GM18505 (cell line): Measurements from ENCODE around the gene ITGA3.

Source experiments
- ATAC-seq: cut with Tn5 transposase; IDR thresholded peaks from one replicate; pipeline ENCODE4 v1.9.1; 2021; ENCODE audit not compliant: unreplicated experiment
- POLR2A ChIP-seq: IDR thresholded peaks from 4 replicates; pipeline ENCODE4 v1.6.1; 2011; ENCODE audit warnings: borderline replicate concordance; ENCODE audit not compliant: insufficient read depth, insufficient read length; ENCODE audit errors: extremely low read depth

The ITGA3 gene

DNA sequence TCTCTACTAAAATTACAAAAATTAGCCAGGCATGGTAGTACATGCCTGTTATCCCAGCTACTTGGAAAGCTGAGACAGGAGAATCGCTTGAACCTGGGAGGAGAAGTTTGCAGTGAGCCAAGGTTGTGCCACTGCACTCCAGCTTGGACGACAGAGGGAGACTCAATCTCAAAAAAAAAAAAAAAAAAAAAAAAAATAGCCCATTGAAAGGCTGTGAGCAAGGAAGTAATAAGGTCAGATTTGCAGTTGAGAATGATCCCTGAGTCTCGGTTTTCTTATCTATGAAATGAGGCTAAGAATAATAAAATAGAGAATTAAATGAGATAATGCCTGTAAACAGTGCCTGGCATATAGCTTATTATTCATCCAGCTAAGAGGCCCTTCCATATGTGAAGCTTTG is 37.9 kb downstream of the ITGA3 start:
- TF ChIP-seq POLR2A = no peak
- no peak for ATAC-seq

DNA sequence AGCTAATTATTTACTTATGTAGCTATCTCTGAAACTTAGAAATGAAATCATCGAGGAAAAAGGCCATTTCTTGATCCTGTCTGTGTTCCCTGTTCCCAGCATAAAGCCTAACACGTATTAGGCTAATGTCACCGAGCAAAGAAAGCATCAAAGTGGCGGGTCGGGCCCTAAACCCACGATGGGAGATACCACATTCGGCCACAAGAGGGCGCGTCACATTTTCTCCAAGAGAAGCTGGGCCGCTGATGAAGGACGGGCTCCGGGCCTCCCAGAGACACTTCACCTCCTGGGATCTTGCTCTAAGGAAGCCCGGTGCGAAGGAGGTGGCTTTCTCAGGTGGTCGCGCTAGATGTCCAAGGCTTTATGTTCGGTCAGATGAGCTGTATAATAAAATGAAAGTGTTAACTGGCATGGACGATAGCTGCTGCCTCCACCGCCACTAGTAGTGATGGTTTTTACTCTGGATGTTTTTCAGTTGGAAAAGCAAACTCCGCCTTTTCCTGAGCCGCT is 38.4 kb downstream of the ITGA3 start:
- no peak for TF ChIP-seq POLR2A
- no peak for ATAC-seq

DNA sequence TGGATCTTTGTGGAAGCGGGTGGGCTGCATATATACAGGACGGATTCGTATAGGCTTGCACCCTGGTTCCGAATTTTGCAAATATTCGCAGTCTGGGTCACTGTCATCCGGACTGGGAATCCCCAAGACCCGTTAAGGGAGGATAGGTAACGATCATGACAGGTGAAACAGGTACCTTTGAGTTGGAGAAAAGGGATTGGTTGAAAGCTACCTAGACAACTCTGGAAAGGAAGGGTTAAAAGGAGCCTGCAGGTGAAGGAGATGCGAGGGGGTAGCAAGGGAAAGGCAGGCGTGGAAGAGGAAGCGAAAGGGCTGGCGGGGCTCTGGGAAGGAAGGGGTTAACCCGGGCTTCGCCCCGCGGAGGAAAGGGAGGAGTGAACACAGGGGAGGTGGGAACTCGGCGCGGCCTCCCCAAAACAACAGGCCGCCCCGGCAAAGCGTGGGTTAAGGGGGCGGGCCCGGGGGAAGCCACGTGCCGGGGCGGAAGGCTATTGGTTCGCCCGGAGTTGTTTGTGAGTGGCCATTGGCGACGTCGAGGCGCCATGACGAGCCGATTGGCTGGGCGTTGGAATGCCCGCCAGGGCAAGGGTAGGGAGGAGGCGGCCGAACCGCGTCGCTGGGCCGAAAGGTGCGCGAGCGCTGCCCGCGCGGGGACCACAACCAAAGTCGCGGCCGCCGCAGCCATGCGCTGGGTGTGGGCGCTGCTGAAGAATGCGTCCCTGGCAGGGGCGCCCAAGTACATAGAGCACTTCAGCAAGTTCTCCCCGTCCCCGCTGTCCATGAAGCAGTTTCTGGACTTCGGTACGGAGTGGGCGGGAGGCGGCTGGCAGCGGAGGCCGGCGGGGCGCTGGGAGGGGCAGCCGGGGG is 39.1 kb downstream of the ITGA3 start, which contains the start of gene PDK2:
TSS of gene PDK2 (plus strand) at position 599 of the 867 bp plus-strand sequence. CDS start at position 684, 85 bp downstream.
- ATAC-seq = peak; percentile 82
- TF ChIP-seq POLR2A = peak; percentile 56

DNA sequence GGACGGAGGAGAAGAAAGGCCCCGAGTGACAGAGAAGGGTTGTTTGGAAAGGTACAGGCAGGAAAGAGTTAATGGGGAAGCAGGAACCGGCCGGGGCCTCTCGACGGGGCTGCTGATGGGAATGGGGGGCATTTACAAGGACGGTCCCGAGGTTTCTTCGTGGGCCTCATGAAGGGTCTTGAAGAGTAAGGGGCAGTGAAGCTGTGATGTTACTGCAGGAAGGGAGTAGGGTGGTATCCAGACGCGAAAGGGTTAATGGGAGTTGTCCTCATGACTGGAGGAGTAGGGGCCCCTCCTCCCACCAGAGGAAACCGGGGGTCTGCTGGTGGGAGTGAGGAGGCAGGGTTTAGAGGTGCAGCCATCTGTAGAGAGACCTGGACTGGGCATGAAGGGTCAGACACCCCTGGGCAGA is 39.7 kb downstream of the ITGA3 start:
- ATAC-seq = no peak
- no peak for TF ChIP-seq POLR2A

DNA sequence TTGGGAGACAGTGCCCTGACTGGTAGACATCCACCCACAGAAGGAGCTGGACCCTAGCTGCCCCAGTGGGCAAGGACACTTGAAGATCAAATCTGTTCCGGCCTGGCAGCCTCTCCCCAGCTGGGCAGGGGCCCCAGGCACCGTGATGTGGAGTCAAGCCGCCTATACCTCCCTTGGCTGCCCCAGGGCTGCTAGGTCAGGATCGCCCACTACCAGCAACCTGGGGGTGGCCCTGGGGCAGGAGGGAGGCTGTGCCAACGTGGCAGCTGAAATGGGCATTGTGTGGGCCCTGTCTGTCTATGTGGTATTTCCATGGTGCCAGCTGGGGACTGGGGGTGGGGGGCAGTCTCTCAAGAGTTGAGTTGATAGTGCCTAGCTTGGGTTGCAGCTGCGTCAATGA is 40.2 kb downstream of the ITGA3 start:
- no peak for TF ChIP-seq POLR2A
- no peak for ATAC-seq

DNA sequence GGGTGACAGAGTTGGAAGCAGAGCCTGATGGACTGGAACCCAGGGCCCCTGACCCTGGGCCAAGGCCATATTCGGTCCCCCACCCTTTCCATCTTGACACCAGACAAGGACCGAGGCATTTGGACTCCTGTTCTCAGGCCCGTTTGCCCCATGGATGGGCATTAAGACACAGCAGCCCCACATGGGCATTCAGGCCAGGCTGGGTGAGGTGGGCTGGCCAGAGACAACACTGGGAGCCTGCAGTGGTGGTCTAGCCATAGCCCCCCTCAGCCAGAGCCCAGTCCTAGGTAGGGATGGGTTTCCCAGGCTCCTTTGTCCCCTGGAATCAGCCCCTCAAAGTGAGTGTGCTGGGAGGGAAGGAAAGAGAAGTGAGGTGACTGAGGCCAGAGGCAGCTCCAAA is 40.8 kb downstream of the ITGA3 start:
- TF ChIP-seq POLR2A = no peak
- ATAC-seq = no peak

DNA sequence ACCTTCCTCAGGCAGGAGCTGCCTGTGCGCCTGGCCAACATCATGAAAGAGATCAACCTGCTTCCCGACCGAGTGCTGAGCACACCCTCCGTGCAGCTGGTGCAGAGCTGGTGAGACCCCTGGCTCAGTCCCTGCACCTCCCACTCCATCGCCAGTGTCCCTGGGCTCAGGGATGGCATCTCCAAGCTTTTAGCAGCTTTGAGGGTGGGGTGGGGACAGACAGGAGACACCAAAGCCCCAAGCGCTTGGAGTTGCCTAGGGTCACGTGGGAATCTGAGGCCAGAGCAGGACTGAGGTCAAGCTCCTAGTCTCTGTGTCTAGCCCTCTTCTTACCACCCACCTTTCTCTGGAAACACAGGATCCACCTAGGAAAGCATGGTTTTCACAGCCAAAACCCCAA is 41.5 kb downstream of the ITGA3 start:
- TF ChIP-seq POLR2A = no peak
- ATAC-seq = no peak

DNA sequence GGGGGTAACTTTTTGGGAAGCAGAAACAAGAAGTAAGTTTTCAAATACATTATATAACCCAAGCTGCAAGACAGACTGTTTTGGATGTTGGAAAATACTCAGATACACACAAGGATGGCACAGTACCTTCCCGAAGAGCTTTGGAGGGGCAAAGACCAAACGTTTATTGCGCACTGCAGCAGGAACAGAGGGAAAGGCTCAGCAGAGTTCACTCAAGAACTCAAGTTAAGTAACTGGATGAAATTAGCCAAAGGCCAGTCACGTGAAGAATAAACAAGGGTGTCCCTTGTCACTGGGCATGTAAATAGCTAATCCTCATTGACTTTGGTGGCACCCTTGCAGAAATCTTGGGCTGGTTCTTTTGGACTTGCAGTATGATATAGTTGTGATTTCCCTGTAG is 42.0 kb downstream of the ITGA3 start:
- no peak for TF ChIP-seq POLR2A
- no peak for ATAC-seq

DNA sequence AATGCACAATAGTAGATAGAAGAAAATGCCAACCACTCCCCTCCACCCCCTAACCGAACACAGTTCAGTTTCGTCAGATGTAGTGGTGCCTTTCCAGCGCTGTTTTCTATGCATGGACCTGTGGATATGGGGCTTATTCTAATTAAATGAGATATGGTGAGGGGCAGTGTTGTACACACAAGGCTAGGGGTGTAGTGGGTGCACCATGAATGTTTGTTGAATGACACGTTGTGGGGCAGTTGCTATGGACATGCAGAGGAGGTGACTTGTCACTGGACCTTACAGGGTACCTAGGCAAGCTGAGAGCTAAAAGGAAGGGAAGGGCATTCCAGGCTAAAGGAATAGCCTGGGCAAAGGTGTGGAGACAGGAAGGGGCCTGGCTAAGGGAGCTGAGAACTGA is 42.7 kb downstream of the ITGA3 start:
- no peak for TF ChIP-seq POLR2A
- ATAC-seq = no peak

DNA sequence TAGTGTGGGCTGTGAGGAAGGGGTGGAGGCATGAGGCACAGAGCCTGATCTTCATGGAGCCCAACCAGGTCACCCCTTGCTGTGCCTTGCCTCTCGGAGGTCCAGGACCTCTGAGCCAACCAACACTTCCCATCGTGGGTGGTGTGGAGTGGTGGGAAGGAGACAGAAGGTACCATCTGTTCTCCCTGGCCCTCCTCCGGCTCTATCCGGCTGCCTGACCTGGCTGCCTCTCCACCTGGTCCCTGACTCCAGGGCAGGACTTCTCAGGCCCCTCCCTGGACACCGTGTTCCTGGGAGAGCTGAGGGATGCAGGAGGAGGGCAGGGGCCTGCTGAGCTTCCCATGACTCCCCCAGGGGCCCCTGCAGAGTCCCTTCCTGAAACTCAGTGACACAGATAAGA is 43.1 kb downstream of the ITGA3 start:
- no peak for ATAC-seq

DNA sequence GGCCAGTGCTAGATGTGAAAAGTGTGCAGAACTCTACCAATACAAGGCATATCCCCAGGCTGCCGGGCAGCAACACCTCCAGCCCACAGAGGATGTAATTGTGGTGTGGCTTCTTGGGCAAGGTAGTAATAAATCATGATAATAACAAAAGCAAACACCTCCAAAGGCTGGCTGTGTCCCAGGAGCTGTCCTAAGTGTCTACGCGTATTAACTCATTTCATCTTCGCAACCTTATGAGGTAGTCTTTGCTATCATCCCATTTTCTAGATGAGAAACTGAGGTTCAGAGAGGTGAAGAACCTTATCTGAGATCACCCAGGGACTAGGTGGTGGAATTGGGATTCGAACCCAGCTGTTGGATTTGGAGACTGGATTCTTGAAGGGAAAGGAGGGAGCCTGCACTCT is 44.6 kb downstream of the ITGA3 start:
- no peak for TF ChIP-seq POLR2A
- no peak for ATAC-seq

More for the DNA sequence above, 43.1 kb downstream of the ITGA3 start:
- TF ChIP-seq POLR2A = no peak

DNA sequence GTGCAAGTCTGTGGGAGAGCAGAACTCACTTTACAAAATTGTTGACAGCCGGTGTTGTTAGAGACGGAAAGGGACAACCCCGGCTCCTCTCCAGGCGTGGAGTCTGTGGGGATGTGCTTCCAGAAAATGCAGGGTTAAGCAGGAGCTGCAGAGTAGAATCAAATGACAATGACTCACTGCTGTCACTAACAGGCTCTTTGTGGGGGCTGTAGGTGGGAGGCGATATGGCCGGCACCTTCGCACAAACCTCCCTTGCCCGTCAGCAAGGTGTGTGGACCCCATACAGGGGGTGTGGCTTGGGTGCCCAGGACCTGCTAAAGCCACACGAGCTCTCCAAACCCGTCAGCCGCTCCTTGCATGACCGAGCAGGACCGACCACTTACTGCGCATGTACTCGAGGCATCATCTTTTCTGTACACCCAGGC is 45.0 kb downstream of the ITGA3 start:
- ATAC-seq = no peak
- TF ChIP-seq POLR2A = no peak

DNA sequence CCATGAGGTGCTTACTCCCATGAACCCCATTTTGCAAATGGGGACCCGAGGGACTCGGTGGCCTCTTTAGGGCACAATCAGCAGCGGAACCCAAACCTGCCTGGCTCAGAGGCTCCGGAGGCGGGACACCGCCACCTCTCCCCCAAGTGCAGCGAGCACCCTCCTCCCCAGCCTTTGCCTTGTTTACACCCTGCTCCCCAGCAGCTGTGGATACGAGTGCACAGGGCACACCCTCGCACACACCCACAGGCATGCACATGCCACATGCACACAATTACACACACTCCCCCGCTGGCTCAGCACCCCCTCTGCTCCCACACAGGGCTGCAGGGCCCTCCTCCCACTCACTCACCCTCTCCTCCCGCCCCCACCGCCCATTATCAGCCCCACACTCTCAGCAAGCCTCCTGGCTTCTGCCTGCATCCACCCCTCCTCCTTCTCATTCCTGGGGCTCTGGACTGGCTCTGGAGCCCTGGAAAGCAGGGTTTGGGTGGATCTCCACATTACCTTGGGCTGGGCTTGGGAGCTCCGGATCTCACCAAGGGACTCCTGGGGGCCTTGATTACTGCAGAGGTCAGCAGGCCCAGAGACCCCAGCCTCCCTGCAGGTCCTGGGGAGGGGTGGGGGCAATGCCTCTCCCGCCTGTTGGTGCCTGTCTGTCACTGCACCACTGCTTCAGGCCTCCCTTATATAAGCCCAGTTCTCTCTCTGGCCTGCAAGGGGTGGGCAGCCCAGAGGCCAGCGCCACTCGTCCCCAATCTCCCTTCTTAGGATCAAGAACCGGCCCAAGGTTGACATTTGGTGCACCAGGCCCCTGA is 45.6 kb downstream of the ITGA3 start:
- ATAC-seq = no peak
- no peak for TF ChIP-seq POLR2A

DNA sequence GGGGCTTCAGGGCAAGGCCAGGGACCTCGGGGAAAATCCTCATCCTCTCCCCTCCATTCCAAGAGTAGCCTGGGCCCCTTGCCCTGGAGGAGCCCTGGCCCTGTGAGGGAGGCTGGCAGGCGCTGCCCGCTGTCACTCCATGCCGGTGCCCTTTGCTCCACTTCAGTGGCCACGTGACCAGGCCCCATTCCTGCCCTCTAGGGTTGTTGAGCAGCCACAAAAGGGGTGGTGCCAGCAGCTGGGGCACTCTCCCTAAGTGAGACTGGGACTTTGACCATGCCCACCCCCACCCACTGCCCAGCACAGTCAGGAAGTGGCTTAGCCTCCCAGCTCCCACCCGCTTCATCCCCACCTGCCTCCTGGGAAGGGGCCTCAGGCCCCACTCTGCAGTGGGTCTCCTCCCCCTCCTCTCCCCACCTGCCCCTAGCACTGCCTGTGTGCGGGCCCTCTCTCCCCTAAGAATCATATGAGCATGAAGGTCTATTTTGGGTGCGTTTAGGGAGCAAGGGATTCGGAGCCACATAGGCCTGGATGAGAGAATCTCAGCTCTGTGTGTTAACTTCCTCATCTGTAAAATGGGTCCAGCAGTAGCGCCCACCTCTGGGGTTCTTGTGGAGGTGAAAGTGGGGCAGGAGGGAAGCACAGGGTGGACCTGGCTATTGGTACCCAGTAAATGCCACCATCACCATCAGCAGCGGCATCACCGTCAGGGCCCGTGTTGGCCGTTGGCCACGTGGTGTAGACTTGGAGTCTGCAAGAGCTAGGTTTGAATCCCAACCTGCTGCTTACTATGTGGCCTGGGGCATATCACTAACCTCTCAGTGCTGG is 46.5 kb downstream of the ITGA3 start:
- ATAC-seq = no peak
- no peak for TF ChIP-seq POLR2A

DNA sequence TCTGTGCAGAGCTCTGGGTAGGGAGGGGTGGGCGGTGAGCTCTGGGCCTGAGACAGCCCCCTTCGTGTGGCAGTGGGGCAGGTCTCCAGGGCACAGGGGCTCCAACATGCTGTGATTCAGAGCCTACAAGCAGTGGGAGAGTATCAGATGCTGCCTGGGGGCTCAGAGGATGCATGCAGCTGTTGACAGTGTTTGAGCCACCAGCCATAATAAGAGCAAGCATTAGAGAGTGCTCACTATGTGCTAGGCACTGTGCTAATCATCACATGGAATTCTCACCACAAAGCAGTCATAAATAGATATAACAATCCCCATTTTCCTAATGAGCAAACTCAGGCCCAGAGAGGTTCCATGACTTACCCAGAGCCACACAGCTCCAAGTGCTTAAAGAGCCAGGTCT is 47.3 kb downstream of the ITGA3 start:
- ATAC-seq = no peak
- no peak for TF ChIP-seq POLR2A
